DND-41 (cell line): ENCODE measurements around the gene TMEM8B.

Source experiments
- EZH2 ChIP-seq: IDR thresholded peaks from 3 replicates; pipeline ENCODE4 v1.6.1; 2012; ENCODE audit warnings: borderline replicate concordance, low read depth, mild to moderate bottlenecking, moderate library complexity, low read length, inconsistent platforms; ENCODE audit not compliant: severe bottlenecking
- TF ChIP-seq, protein P1 (sequence below): IDR thresholded peaks from 2 replicates; pipeline ENCODE4 v1.5.1; 2012; ENCODE audit warnings: borderline replicate concordance, low read length, moderate library complexity, mild to moderate bottlenecking; ENCODE audit not compliant: poor library complexity, severe bottlenecking; ENCODE audit errors: extremely low read depth

DNA sequence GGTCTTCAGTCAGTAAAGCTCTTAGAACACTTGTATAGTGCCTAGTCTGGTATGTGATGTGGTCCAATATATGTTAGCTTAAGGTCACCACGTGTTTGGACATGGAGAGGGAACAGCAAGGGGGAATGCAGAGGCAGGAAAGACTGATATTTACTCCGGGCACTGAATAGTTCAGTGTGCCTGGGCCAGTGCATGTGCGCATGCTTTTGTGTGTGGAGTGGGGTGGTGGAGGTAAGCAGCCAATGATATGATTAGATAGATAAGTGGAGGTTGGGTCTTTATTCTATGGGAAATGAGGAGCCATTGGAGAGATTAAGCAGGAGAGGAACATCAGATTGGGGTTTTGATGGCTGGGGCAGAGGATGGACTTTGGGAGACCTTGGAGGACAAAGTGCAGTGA is 27.2 kb downstream of the TMEM8B start:
- TF ChIP-seq, protein P1, sequence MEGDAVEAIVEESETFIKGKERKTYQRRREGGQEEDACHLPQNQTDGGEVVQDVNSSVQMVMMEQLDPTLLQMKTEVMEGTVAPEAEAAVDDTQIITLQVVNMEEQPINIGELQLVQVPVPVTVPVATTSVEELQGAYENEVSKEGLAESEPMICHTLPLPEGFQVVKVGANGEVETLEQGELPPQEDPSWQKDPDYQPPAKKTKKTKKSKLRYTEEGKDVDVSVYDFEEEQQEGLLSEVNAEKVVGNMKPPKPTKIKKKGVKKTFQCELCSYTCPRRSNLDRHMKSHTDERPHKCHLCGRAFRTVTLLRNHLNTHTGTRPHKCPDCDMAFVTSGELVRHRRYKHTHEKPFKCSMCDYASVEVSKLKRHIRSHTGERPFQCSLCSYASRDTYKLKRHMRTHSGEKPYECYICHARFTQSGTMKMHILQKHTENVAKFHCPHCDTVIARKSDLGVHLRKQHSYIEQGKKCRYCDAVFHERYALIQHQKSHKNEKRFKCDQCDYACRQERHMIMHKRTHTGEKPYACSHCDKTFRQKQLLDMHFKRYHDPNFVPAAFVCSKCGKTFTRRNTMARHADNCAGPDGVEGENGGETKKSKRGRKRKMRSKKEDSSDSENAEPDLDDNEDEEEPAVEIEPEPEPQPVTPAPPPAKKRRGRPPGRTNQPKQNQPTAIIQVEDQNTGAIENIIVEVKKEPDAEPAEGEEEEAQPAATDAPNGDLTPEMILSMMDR: no peak
- TF ChIP-seq EZH2: no peak
